HG03442 (cell line): Measurements from ENCODE around the gene PACSIN2.

Source experiments
- ATAC-seq: cut with Tn5 transposase; IDR thresholded peaks from one replicate; pipeline ENCODE4 v1.9.1; 2021; ENCODE audit warnings: mild to moderate bottlenecking, moderate library complexity; ENCODE audit not compliant: unreplicated experiment

Gene PACSIN2

GRCh38 chr22:42908374-42908746, 106.6 kb downstream of the PACSIN2 start:
- ATAC-seq = no peak

- no peak for ATAC-seq
Observed at GRCh38 chr22:42907404-42908373, 107.3 kb downstream of the PACSIN2 start.

GRCh38 chr22:42906605-42907348, 108.2 kb downstream of the PACSIN2 start:
- ATAC-seq = no peak

GRCh38 chr22:42905702-42906183, 109.2 kb downstream of the PACSIN2 start:
- ATAC-seq = no peak

- no peak for ATAC-seq
Observed at GRCh38 chr22:42905217-42905616, 109.7 kb downstream of the PACSIN2 start.

GRCh38 chr22:42904050-42904449, 110.9 kb downstream of the PACSIN2 start:
- ATAC-seq = no peak

- no peak for ATAC-seq
Observed at GRCh38 chr22:42902875-42903510, 112.0 kb downstream of the PACSIN2 start.

- no peak for ATAC-seq
Observed at GRCh38 chr22:42901790-42902508, 113.0 kb downstream of the PACSIN2 start.

GRCh38 chr22:42897960-42898359, 117.0 kb downstream of the PACSIN2 start:
- no peak for ATAC-seq

- ATAC-seq = no peak
Observed at GRCh38 chr22:42895541-42895981, 119.4 kb downstream of the PACSIN2 start.

GRCh38 chr22:42895087-42895486, 119.9 kb downstream of the PACSIN2 start:
- ATAC-seq = no peak

- no peak for ATAC-seq
Observed at GRCh38 chr22:42893371-42894150, 121.4 kb downstream of the PACSIN2 start.

- ATAC-seq = no peak
Observed at GRCh38 chr22:42892571-42893316, 122.2 kb downstream of the PACSIN2 start.

- ATAC-seq = no peak
Observed at GRCh38 chr22:42892156-42892555, 122.8 kb downstream of the PACSIN2 start.

- ATAC-seq = no peak
Observed at GRCh38 chr22:42891696-42892095, 123.3 kb downstream of the PACSIN2 start.

GRCh38 chr22:42891008-42891407, 123.9 kb downstream of the PACSIN2 start:
- ATAC-seq = no peak

- ATAC-seq = no peak
Observed at GRCh38 chr22:42889304-42889703, 125.6 kb downstream of the PACSIN2 start.

GRCh38 chr22:42887523-42888507, 127.1 kb downstream of the PACSIN2 start:
- no peak for ATAC-seq
